Measurements from ENCODE around the gene UACA. TPM values are rescaled to one million over a fixed set of nuclear protein-coding genes. Genes with fewer than 3 reads are reported as not detected.
"Not testable (repeated sequence)": the region's sequence is repeated elsewhere in the genome, so short reads cannot be mapped to it uniquely, and the experiment has no call there.

UACA gene
- total RNA-seq, 1 donor = 2.5 TPM

DNA sequence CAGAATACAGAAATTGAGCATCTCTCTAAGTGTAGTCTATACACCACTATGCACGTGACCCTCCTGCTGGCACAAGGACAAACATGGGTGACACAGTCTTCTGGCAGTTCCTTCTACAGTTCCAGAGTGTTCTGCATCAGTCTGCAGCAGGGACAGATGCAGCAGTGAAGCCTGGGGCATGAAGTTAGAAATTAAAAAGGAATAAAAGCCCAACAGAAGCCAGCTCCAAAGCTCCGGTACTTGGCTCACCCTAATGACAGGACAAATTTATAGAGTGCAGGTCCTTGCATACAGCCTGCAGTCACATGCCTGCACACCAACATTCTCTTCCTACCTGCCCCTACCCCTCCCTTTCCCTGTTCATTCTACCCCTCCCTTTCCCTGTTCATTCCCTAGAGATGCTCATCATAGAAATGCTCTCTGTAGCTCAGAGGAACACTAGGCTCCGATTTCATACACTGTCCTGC lies 15.0 kb downstream of the UACA start:
- Histone ChIP-seq H3K4me3 (ENCODE audit: low read length) (no peak overlapping the region), H3K9me3 (ENCODE audit: low read depth, low read length) (no peaks in the 10 kb centered on the region), H3K4me1 (ENCODE audit: insufficient read depth, low read length) (peaks cover 10% of the 10 kb centered on the region)

GRCh38 chr15:70746598-70746997 lies 16.8 kb downstream of the UACA start:
- not testable (repeated sequence) for H3K27me3 ChIP-seq (ENCODE audit: insufficient read depth, low read length); H3K4me3 ChIP-seq (ENCODE audit: low read length); H3K4me1 ChIP-seq (ENCODE audit: insufficient read depth, low read length); H3K9me3 ChIP-seq (ENCODE audit: low read depth, low read length)

More for the DNA sequence above, 15.0 kb downstream of the UACA start:
- H3K27me3 ChIP-seq (ENCODE audit: insufficient read depth, low read length) = no peaks in the 10 kb centered on the region

GRCh38 chr15:70742928-70743327 lies 20.4 kb downstream of the UACA start:
- no peaks in the 10 kb centered on the region for H3K9me3 ChIP-seq (ENCODE audit: low read depth, low read length)
- H3K4me3 ChIP-seq (ENCODE audit: low read length) = no peak overlapping the region
- peaks cover 13% of the 10 kb centered on the region for H3K4me1 ChIP-seq (ENCODE audit: insufficient read depth, low read length)
- no peaks in the 10 kb centered on the region for H3K27me3 ChIP-seq (ENCODE audit: insufficient read depth, low read length)

DNA sequence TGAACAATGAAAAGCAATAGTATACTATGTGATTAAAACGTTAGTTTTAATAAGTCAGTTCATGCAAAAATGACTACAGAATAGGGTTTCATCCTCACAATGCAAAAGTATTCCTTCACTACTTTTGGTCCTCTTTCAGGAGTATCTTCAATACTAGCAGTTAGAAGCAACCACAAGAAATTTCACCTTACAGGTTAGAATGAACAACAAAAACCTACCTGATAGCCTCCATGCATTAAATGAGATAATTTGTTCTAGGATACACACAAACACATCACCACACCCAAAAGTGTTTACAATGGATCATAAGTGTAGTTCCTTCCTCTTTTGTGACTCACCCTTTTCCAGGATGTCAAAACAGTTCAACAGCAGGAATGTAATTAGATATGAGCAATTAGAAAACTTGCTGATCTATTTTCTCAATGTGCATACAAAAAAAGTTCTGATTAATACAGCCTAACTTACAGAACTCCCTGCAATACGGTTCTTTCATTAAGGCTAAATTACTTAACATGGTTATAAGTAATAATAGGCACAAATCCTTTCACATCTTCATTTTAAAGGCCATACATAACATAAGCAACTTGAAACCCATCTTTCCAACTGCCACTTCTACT lies 21.6 kb downstream of the UACA start:
- no peaks in the 10 kb centered on the region for H3K9me3 ChIP-seq (ENCODE audit: low read depth, low read length)
- no peak overlapping the region for H3K4me3 ChIP-seq (ENCODE audit: low read length)
- H3K4me1 ChIP-seq (ENCODE audit: insufficient read depth, low read length) = peaks cover 13% of the 10 kb centered on the region
- H3K27me3 ChIP-seq (ENCODE audit: insufficient read depth, low read length) = no peaks in the 10 kb centered on the region

DNA sequence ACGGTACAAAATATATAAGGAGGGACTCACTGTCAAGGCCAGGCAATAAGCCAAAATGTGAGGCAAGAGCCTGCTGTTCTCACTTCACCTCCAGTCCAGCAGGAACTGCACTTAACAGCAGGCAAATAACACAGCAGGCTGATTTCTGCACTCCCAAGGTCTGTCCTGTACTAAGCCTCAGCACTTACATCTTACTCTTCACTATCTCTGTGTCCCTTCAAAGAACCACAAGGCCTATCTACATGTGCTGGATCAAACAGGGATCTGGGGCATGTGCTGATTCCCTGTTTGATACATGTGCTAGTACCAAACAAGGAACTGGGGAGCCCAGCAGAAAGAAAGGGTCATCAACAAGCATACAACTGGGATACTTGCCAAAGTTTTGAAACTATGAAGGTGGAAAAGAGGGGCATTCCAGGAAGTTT lies 22.2 kb downstream of the UACA start:
- peaks cover 13% of the 10 kb centered on the region for H3K4me1 ChIP-seq (ENCODE audit: insufficient read depth, low read length)
- no peaks in the 10 kb centered on the region for H3K9me3 ChIP-seq (ENCODE audit: low read depth, low read length)
- no peak overlapping the region for H3K4me3 ChIP-seq (ENCODE audit: low read length)
- H3K27me3 ChIP-seq (ENCODE audit: insufficient read depth, low read length) = no peaks in the 10 kb centered on the region

DNA sequence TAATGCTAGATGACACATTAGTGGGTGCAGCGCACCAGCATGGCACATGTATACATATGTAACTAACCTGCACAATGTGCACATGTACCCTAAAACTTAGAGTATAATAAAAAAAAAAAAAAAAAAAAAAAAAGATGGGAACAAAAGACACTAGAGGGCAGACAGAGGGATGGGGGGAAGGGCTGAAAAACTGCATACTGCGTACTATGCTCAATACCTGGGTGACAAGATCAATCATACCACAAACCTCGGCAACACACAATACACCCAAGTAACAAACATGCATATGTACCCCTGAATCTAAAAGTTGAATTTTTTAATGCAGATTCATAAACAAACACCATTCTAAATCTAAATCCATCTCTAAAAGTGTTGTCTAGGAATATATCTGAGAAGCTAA lies 28.3 kb downstream of the UACA start:
- H3K9me3 ChIP-seq (ENCODE audit: low read depth, low read length) = not testable (repeated sequence)

DNA sequence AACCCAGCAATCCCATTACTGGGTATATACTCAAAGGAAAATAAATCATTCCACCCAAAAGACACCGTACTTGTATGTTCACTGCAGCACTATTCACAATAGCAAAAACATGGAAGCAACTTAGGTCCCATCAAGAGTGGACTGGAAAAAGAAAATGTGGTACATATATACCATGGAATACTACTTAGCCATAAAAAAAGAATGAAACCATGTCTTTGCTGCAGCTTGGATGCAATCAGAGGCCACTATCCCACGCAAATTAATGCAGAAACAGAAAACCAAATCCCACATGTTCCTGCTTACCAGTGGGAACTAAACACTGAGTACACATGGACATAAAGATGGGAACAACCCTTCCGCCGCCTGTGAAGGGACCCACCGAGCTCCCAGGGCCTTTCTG lies 34.2 kb downstream of the UACA start:
- Histone ChIP-seq H3K4me3 (ENCODE audit: low read length) (no peak overlapping the region), H3K4me1 (ENCODE audit: insufficient read depth, low read length) (no peaks in the 10 kb centered on the region), H3K9me3 (ENCODE audit: low read depth, low read length) (no peaks in the 10 kb centered on the region), H3K27me3 (ENCODE audit: insufficient read depth, low read length) (peaks cover 16% of the 10 kb centered on the region)

More for the DNA sequence above, 28.3 kb downstream of the UACA start:
- H3K27me3 ChIP-seq (ENCODE audit: insufficient read depth, low read length); H3K4me3 ChIP-seq (ENCODE audit: low read length); H3K4me1 ChIP-seq (ENCODE audit: insufficient read depth, low read length): not testable (repeated sequence)

- Histone ChIP-seq H3K9me3 (ENCODE audit: low read depth, low read length) (no peaks in the 10 kb centered on the region), H3K4me3 (ENCODE audit: low read length) (no peak overlapping the region), H3K4me1 (ENCODE audit: insufficient read depth, low read length) (no peaks in the 10 kb centered on the region), H3K27me3 (ENCODE audit: insufficient read depth, low read length) (peaks cover 22% of the 10 kb centered on the region)
These were observed 36.6 kb downstream of the UACA start for GRCh38 chr15:70726753-70727152.

GRCh38 chr15:70723927-70724326 lies 39.4 kb downstream of the UACA start:
- no peaks in the 10 kb centered on the region for H3K9me3 ChIP-seq (ENCODE audit: low read depth, low read length)
- H3K27me3 ChIP-seq (ENCODE audit: insufficient read depth, low read length) = peaks cover 22% of the 10 kb centered on the region
- no peaks in the 10 kb centered on the region for H3K4me1 ChIP-seq (ENCODE audit: insufficient read depth, low read length)
- no peak overlapping the region for H3K4me3 ChIP-seq (ENCODE audit: low read length)

DNA sequence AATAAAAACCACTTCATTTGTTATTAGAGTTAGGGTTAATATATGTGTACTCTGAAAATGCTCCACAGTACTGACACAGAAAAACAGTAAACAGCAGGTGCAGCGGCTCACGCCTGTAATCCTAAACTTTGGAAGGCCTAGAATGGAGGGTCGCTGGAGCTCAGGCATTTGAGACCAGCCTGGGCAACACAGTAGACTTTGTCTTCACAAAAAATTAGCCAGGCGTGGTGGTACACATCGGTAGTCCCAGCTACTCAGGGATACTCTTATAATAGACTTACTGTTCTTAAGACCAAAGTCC lies 40.3 kb downstream of the UACA start:
- Histone ChIP-seq H3K4me3 (ENCODE audit: low read length) (no peak overlapping the region), H3K4me1 (ENCODE audit: insufficient read depth, low read length) (no peaks in the 10 kb centered on the region), H3K9me3 (ENCODE audit: low read depth, low read length) (no peaks in the 10 kb centered on the region), H3K27me3 (ENCODE audit: insufficient read depth, low read length) (peaks cover 22% of the 10 kb centered on the region)

DNA sequence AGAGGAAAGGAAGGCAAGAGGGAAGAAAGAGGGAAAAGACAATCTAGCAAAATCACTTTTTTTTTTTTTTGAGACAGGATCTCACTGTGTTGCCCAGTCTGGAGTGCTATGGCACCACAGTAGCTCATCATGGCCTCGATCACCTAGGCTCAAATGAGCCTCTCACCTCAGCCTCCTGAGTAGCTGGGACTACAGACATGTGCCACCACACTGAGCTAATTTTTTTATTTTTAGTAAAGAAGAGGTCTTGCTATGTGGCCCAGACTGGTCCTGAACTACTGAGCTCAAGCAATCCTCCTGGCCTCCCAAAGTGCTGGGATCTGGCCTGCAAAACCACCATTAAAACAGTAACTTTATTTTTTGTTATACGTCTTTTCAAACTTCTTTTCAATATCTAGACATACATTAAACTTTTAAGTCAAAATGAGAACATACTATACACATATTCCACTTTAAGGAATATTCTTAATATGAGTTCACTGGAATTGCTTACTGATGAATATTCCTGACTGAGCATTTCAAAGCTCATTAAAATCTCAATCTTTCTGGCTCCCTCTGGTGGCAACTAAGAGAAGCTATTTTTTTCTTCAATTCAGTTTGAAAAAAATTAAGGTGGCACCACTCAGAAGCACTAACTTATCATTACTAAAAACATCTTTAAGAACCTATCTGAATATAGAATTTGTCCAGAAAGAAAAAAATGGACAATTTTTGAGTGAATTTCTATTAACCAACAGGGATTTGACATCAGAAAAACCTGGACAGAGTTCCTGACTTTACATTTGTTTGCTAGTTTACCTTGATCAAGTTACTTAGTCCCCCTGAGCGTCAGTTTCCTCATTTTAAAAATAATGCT lies 40.9 kb downstream of the UACA start:
- peaks cover 22% of the 10 kb centered on the region for H3K27me3 ChIP-seq (ENCODE audit: insufficient read depth, low read length)
- no peak overlapping the region for H3K4me3 ChIP-seq (ENCODE audit: low read length)
- H3K9me3 ChIP-seq (ENCODE audit: low read depth, low read length) = no peaks in the 10 kb centered on the region
- H3K4me1 ChIP-seq (ENCODE audit: insufficient read depth, low read length) = no peaks in the 10 kb centered on the region

- Histone ChIP-seq H3K9me3 (ENCODE audit: low read depth, low read length) (no peaks in the 10 kb centered on the region), H3K4me1 (ENCODE audit: insufficient read depth, low read length) (no peaks in the 10 kb centered on the region), H3K4me3 (ENCODE audit: low read length) (no peak overlapping the region), H3K27me3 (ENCODE audit: insufficient read depth, low read length) (peaks cover 16% of the 10 kb centered on the region)
These were observed 42.9 kb downstream of the UACA start for GRCh38 chr15:70720228-70721016.

DNA sequence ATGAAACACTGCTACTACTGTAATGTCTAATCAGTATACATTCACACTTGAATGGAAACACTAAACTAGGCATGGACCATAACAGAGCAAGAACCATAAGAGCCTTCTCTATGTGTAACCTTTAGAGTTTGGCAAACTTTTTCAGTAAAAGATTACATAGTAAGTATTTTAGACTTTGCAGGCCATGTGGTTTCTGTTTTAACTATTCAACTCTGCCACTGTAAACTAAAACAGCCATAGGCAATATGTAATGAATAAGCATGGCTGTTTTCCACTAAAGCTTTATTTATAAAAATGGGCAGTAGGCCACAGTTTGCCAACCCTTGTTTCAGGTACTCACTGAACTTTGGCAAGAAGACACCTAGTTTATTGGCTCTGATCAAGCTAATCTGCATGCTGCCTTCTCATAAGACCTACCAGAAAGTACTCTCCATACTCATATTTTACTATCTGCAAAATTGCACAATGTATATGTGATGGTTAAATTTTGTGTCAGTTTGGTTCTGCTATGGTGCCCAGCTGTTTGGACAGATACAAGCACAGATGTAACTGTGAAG lies 46.0 kb downstream of the UACA start:
- H3K9me3 ChIP-seq (ENCODE audit: low read depth, low read length) = no peaks in the 10 kb centered on the region
- no peak overlapping the region for H3K4me3 ChIP-seq (ENCODE audit: low read length)
- H3K27me3 ChIP-seq (ENCODE audit: insufficient read depth, low read length) = peaks cover 4% of the 10 kb centered on the region
- no peaks in the 10 kb centered on the region for H3K4me1 ChIP-seq (ENCODE audit: insufficient read depth, low read length)

DNA sequence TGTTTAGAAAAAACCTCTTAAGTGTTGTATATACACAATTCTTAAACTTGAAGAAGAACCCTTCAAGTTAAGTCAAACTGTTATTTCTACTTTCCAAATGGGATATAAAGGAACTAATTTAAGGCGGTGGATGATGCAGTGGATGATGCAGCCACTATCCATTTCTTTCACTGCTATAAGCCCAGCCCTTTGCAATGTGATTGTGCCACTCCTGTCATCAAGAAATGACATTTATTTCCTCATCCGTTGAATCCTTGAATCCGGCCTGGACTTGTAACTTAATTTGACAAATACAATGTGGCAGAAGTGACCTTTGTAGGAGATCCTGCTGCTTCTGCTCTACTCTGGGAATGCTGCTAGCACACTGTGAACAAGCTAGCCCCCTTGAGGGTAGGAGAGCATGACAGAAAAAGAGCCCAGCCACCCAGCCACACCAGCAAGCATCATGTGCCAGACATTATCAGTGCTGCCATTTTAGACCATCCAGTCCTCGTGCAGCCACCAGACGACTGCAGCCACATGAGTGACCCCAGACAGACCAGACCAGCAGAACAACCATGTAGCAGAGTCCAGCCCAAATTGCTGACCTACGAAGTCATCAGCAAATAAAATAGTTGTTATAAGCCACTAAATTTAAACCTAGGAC lies 47.4 kb downstream of the UACA start:
- Histone ChIP-seq H3K9me3 (ENCODE audit: low read depth, low read length) (no peaks in the 10 kb centered on the region), H3K27me3 (ENCODE audit: insufficient read depth, low read length) (peaks cover 4% of the 10 kb centered on the region), H3K4me3 (ENCODE audit: low read length) (no peak overlapping the region), H3K4me1 (ENCODE audit: insufficient read depth, low read length) (no peaks in the 10 kb centered on the region)

DNA sequence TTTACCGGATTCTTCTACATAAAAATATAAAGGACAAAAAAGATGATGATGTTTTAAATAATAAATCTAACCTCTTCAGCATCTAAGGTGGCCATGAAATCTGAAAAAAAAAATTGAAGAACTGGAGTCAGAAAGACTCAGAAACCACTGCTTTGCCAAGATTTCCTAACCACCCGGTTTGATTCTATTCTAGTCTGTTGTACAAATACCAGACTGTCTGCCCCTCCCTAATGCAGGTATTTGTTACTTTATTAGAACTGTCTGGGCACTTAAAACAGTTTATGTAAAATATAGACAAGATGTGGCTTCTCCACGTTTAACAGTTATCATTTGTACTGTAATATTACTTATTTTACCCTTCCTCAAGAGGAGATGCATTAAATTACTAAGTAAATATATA lies 48.8 kb downstream of the UACA start:
- Histone ChIP-seq H3K4me3 (ENCODE audit: low read length) (no peak overlapping the region), H3K9me3 (ENCODE audit: low read depth, low read length) (no peaks in the 10 kb centered on the region), H3K4me1 (ENCODE audit: insufficient read depth, low read length) (no peaks in the 10 kb centered on the region), H3K27me3 (ENCODE audit: insufficient read depth, low read length) (peaks cover 4% of the 10 kb centered on the region)
